GM23338 (cell line): Measurements from ENCODE around the gene CCN2. TPM values are rescaled to one million over a fixed set of nuclear protein-coding genes. Genes with fewer than 3 reads are reported as not detected.

Experiments used
- ATAC-seq: fragments of 200-7000 bp; cut with Tn5 transposase; 3 replicates; pipeline ENCODE4 v1.9.1; 2020
- DNase-seq: peaks from one replicate; pipeline ENCODE4 v3.0.0-alpha.2; 2015; ENCODE audit warnings: low spot score
- H2AFZ ChIP-seq: fragments of 200-600 bp; sonication (generic); 2 replicates; pipeline ENCODE4 v1.8.0; 2016; ENCODE audit warnings: antibody characterized with exemption, mild to moderate bottlenecking, moderate library complexity
- H3F3A ChIP-seq: fragments of 200-600 bp; sonication (generic); replicated peaks from 2 replicates; pipeline ENCODE4 v1.8.0; 2017; ENCODE audit warnings: antibody characterized with exemption, mixed run types, low read depth
- H3K27ac ChIP-seq: fragments of 200-600 bp; sonication (generic); 2 replicates; pipeline ENCODE4 v1.6.1; 2016; ENCODE audit warnings: low read depth
- H3K27me3 ChIP-seq: fragments of 200-600 bp; sonication (generic); 2 replicates; pipeline ENCODE4 v1.8.0; 2016; ENCODE audit warnings: mild to moderate bottlenecking, mixed run types, moderate library complexity; ENCODE audit not compliant: insufficient read depth
- H3K36me3 ChIP-seq: fragments of 200-600 bp; sonication (generic); 2 replicates; pipeline ENCODE4 v1.8.0; 2016; ENCODE audit warnings: mild to moderate bottlenecking; ENCODE audit not compliant: insufficient read depth
- H3K4me1 ChIP-seq: fragments of 200-600 bp; sonication (generic); 2 replicates; pipeline ENCODE4 v1.8.0; 2016; ENCODE audit warnings: mild to moderate bottlenecking, moderate library complexity; ENCODE audit not compliant: insufficient read depth
- H3K4me2 ChIP-seq: fragments of 200-600 bp; sonication (generic); 2 replicates; pipeline ENCODE4 v1.7.1; 2017; ENCODE audit warnings: mixed run types
- H3K4me3 ChIP-seq: fragments of 200-600 bp; sonication (generic); 2 replicates; pipeline ENCODE4 v1.6.1; 2016; ENCODE audit warnings: mixed run types
- H3K79me2 ChIP-seq: fragments of 200-600 bp; sonication (generic); replicated peaks from 2 replicates; pipeline ENCODE4 v1.8.0; 2017; ENCODE audit warnings: mild to moderate bottlenecking; ENCODE audit not compliant: insufficient read depth
- H3K9me2 ChIP-seq: fragments of 200-600 bp; sonication (generic); 2 replicates; pipeline ENCODE4 v1.8.0; 2017; ENCODE audit not compliant: insufficient read depth
- H4K20me1 ChIP-seq: fragments of 200-600 bp; sonication (generic); replicated peaks from 2 replicates; pipeline ENCODE4 v1.8.0; 2017; ENCODE audit warnings: mild to moderate bottlenecking; ENCODE audit not compliant: insufficient read depth
- H3K27ac Mint-ChIP-seq: 2 replicates; pipeline ENCODE4 v1.8.0; 2020; ENCODE audit warnings: inconsistent platforms, mild to moderate bottlenecking, moderate library complexity, mixed read lengths
- H3K27me3 Mint-ChIP-seq: 3 replicates; pipeline ENCODE4 v1.8.0; 2022; ENCODE audit warnings: low read depth, mild to moderate bottlenecking, moderate library complexity, mixed read lengths, inconsistent platforms; ENCODE audit not compliant: insufficient read depth, poor library complexity
- H3K36me3 Mint-ChIP-seq: 3 replicates; pipeline ENCODE4 v1.8.0; 2021; ENCODE audit warnings: low read depth, mild to moderate bottlenecking, inconsistent platforms, moderate library complexity, mixed read lengths
- H3K4me1 Mint-ChIP-seq: 3 replicates; pipeline ENCODE4 v1.8.0; 2020; ENCODE audit warnings: mild to moderate bottlenecking, inconsistent platforms, mixed read lengths
- H3K4me3 Mint-ChIP-seq: 3 replicates; pipeline ENCODE4 v1.8.0; 2021; ENCODE audit warnings: moderate library complexity, mild to moderate bottlenecking, inconsistent platforms, mixed read lengths
- H3K9me3 Mint-ChIP-seq: 3 replicates; pipeline ENCODE4 v1.8.0; 2020; ENCODE audit warnings: moderate library complexity, mild to moderate bottlenecking, inconsistent platforms, mixed read lengths
- CREB1 ChIP-seq: fragments of 250-450 bp; sonication (Bioruptor Pico); IDR thresholded peaks from 2 replicates; pipeline ENCODE4 v1.5.0; 2020; ENCODE audit warnings: low read depth, mild to moderate bottlenecking, moderate library complexity
- CTCF ChIP-seq, 2 experiments: fragments of 200-600 bp in 1 of 2; sonication (generic) in 1 of 2; conservative IDR thresholded peaks; 2 replicates each; pipeline versions ENCODE4 v1.5.1 to v1.6.1; 2016 to 2017; ENCODE audit warnings: antibody characterized with exemption in 2 of 2, low read depth in 2 of 2, mild to moderate bottlenecking in 2 of 2, moderate library complexity in 1 of 2
- ETS1 ChIP-seq: IDR thresholded peaks from 2 replicates; pipeline ENCODE4 v1.6.1; 2016; ENCODE audit warnings: antibody characterized with exemption
- EZH2 ChIP-seq: fragments of 200-600 bp; sonication (generic); IDR thresholded peaks from one replicate; pipeline ENCODE4 v1.8.0; 2017; ENCODE audit warnings: antibody characterized with exemption, mild to moderate bottlenecking, low read depth; ENCODE audit not compliant: unreplicated experiment
- EZH2phosphoT487 ChIP-seq: fragments of 200-600 bp; sonication (generic); IDR thresholded peaks from one replicate; pipeline ENCODE4 v1.8.1; 2018; ENCODE audit warnings: antibody characterized with exemption; ENCODE audit not compliant: unreplicated experiment
- JUNB ChIP-seq: IDR thresholded peaks from one replicate; pipeline ENCODE4 v1.6.1; 2016; ENCODE audit warnings: antibody characterized with exemption; ENCODE audit not compliant: unreplicated experiment
- NANOG ChIP-seq: IDR thresholded peaks from 2 replicates; pipeline ENCODE4 v1.6.1; 2016; ENCODE audit warnings: antibody characterized with exemption, borderline replicate concordance
- POLR2AphosphoS5 ChIP-seq: IDR thresholded peaks from 2 replicates; pipeline ENCODE4 v1.6.1; 2016; ENCODE audit warnings: antibody characterized with exemption, low read depth
- REST ChIP-seq: IDR thresholded peaks from one replicate; pipeline ENCODE4 v1.6.1; 2018; ENCODE audit warnings: antibody characterized with exemption; ENCODE audit not compliant: unreplicated experiment
- STAT1 ChIP-seq: IDR thresholded peaks from one replicate; pipeline ENCODE4 v1.6.1; 2016; ENCODE audit warnings: antibody characterized with exemption; ENCODE audit not compliant: unreplicated experiment
- ZNF114 ChIP-seq: fragments of 250-450 bp; sonication (Bioruptor Pico); IDR thresholded peaks from 2 replicates; pipeline ENCODE4 v1.5.0; 2020; ENCODE audit warnings: mild to moderate bottlenecking, moderate library complexity
- ZNF331 ChIP-seq: fragments of 250-450 bp; sonication (Bioruptor Pico); IDR thresholded peaks from 2 replicates; pipeline ENCODE4 v1.5.0; 2020; ENCODE audit warnings: low read depth, mild to moderate bottlenecking, moderate library complexity
- ZNF462 ChIP-seq: fragments of 250-450 bp; sonication (Bioruptor Pico); IDR thresholded peaks from 2 replicates; pipeline ENCODE4 v1.5.0; 2020; ENCODE audit warnings: mild to moderate bottlenecking, moderate library complexity
- polyA plus RNA-seq: library from polyadenylated mRNA; unstranded; fragments of >200 nt; fragmentation: Nextera tagmentation; extraction: Ambion mirVana; gene quantifications from 2 replicates; pipeline ENCODE4 v1.2.1, GENCODE V29; 2016
- total RNA-seq: library from RNA; depleted of rRNA; stranded (reverse); fragments of >200 nt; shearing (Covaris generic); gene quantifications from 2 replicates; pipeline ENCODE4 v1.2.3, GENCODE V29; 2014

CCN2 gene
- total and polyA plus RNA-seq, 2 experiments from 2014 or later = 128 to 159 TPM

GRCh38 chr6:131958095-131958494, 6.9 kb upstream of the CCN2 start:
- no peak overlapping the region for H3K4me2 ChIP-seq
- TF ChIP-seq POLR2AphosphoS5 (no peak), CTCF (conservative IDR thresholded peaks at IDR 0.05; ENCODE audit: low read depth in 2 of 2) (no peak), CREB1 (no peak), REST (no peak), NANOG (no peak), EZH2phosphoT487 (no peak), ZNF462 (CRISPR knock-in tag) (no peak), STAT1 (no peak), ETS1 (no peak), JUNB (no peak), EZH2 (no peak), ZNF114 (CRISPR knock-in tag) (no peak), ZNF331 (CRISPR knock-in tag) (no peak)
- no peaks in the 10 kb centered on the region for H4K20me1 ChIP-seq
- no peaks in the 10 kb centered on the region for H3K27me3 ChIP-seq
- Mint-ChIP-seq H3K4me3 (no peak overlapping the region), H3K9me3 (no peaks in the 10 kb centered on the region), H3K27ac (no peak overlapping the region), H3K36me3 (no peaks in the 10 kb centered on the region), H3K4me1 (peaks cover 33% of the 10 kb centered on the region), H3K27me3 (peaks cover 3% of the 10 kb centered on the region)
- no peaks in the 10 kb centered on the region for H3F3A ChIP-seq
- no peaks in the 10 kb centered on the region for H3K9me2 ChIP-seq
- ATAC-seq (no peak), DNase-seq (no peak)
- H3K4me1 ChIP-seq = peaks cover 34% of the 10 kb centered on the region
- no peak overlapping the region for H2AFZ ChIP-seq
- H3K27ac ChIP-seq = no peak overlapping the region
- no peaks in the 10 kb centered on the region for H3K36me3 ChIP-seq
- no peaks in the 10 kb centered on the region; the same call in 1 of the 2 replicates for H3K79me2 ChIP-seq
- H3K4me3 ChIP-seq = no peak overlapping the region
